Stomach (tissue), 4 donors: ENCODE results near the gene PLCD1.

Source experiments
- EP300 ChIP-seq: sonication (generic); formaldehyde crosslinking; IDR thresholded peaks from one replicate; pipeline ENCODE4 v1.6.1; 2017; ENCODE audit warnings: antibody characterized with exemption
- POLR2AphosphoS5 ChIP-seq, 3 donors: sonication (generic); formaldehyde crosslinking; IDR thresholded peaks; one replicate each; pipeline ENCODE4 v1.6.1; 2016; ENCODE audit warnings: antibody characterized with exemption in 3 of 3
- TF ChIP-seq, protein P1 (sequence below), 7 experiments: fragments of 450-650 bp in 4 of 7; fragments of 200-600 bp in 3 of 7; sonication (generic) in 3 of 7; IDR thresholded peaks; one replicate each; pipeline ENCODE4 v1.5.1; 2016 to 2019; ENCODE audit warnings: antibody characterized with exemption in 7 of 7, control low read depth in 2 of 7, mild to moderate bottlenecking in 1 of 7

DNA sequence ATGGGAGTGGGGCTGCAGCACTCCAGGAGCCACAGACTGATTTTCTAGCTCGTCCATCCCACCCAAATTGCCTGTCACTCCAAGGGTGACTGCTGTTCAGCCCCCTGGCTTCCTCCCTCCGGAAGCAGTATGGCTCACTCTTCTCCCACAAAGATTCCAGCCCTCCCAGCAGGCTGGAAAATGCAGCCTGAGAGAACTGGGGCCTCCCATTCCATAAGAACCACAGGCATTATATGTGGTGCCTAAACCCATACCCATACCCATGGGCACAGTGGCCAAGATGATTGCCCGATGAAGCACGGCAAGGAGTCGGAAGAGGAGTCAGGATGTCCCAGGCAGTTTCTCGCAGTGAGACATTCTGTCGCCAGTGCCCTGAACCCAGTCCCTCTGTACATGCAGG lies 44.8 kb downstream of the PLCD1 start:
- TF ChIP-seq POLR2AphosphoS5 (IDR thresholded peaks at IDR 0.05) = no peak
- TF ChIP-seq, protein P1, sequence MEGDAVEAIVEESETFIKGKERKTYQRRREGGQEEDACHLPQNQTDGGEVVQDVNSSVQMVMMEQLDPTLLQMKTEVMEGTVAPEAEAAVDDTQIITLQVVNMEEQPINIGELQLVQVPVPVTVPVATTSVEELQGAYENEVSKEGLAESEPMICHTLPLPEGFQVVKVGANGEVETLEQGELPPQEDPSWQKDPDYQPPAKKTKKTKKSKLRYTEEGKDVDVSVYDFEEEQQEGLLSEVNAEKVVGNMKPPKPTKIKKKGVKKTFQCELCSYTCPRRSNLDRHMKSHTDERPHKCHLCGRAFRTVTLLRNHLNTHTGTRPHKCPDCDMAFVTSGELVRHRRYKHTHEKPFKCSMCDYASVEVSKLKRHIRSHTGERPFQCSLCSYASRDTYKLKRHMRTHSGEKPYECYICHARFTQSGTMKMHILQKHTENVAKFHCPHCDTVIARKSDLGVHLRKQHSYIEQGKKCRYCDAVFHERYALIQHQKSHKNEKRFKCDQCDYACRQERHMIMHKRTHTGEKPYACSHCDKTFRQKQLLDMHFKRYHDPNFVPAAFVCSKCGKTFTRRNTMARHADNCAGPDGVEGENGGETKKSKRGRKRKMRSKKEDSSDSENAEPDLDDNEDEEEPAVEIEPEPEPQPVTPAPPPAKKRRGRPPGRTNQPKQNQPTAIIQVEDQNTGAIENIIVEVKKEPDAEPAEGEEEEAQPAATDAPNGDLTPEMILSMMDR (IDR thresholded peaks at IDR 0.05) = no peak
- TF ChIP-seq EP300 = no peak
